HepG2 (cell line): ENCODE data around the gene LSM2. TPM values are rescaled to one million over a fixed set of nuclear protein-coding genes. Genes with fewer than 3 reads are reported as not detected.

ENCODE experiments used
- ETV6 ChIP-seq: sonication (generic); formaldehyde crosslinking; conservative IDR thresholded peaks from 2 replicates; pipeline ENCODE4 v1.4.0; 2020; ENCODE audit warnings: missing genetic modification reagents
- IRF2 ChIP-seq: IDR thresholded peaks from 2 replicates; pipeline ENCODE4 v1.6.1; 2018; ENCODE audit warnings: missing genetic modification reagents, missing compliant biosample characterization
- MAZ ChIP-seq, 2 experiments: sonication (generic) in 1 of 2; formaldehyde crosslinking in 1 of 2; IDR thresholded peaks; 2 replicates each; pipeline versions ENCODE4 v1.5.0 to v1.6.1; 2012 to 2020; ENCODE audit warnings: low read depth in 2 of 2, mild to moderate bottlenecking in 2 of 2, borderline replicate concordance in 1 of 2, improper control_type of control experiment in 1 of 2, low read length in 1 of 2, missing genetic modification reagents in 1 of 2, moderate library complexity in 1 of 2
- NCOA5 ChIP-seq: sonication (generic); formaldehyde crosslinking; IDR thresholded peaks from 2 replicates; pipeline ENCODE4 v1.4.0; 2020; ENCODE audit warnings: missing genetic modification reagents
- NFIB ChIP-seq: sonication (generic); formaldehyde crosslinking; IDR thresholded peaks from 2 replicates; pipeline ENCODE4 v1.9.0; 2021; ENCODE audit warnings: missing genetic modification reagents, mild to moderate bottlenecking, borderline replicate concordance
- NR1H2 ChIP-seq: sonication (generic); formaldehyde crosslinking; IDR thresholded peaks from 2 replicates; pipeline ENCODE4 v1.8.1; 2022; ENCODE audit warnings: low read depth, missing genetic modification reagents, borderline replicate concordance
- REL ChIP-seq: sonication (generic); formaldehyde crosslinking; conservative IDR thresholded peaks from 2 replicates; pipeline ENCODE4 v1.8.0; 2022; ENCODE audit warnings: mild to moderate bottlenecking, missing genetic modification reagents, moderate library complexity
- RFX5 ChIP-seq: IDR thresholded peaks from 2 replicates; pipeline ENCODE4 v1.6.1; 2011; ENCODE audit warnings: low read depth, low read length, improper control_type of control experiment
- SIX1 ChIP-seq: sonication (generic); formaldehyde crosslinking; IDR thresholded peaks from 2 replicates; pipeline ENCODE4 v1.4.0; 2020; ENCODE audit warnings: missing genetic modification reagents, borderline replicate concordance
- SMARCC2 ChIP-seq: fragments of 450-650 bp; IDR thresholded peaks from 2 replicates; pipeline ENCODE4 v1.6.1; 2017; ENCODE audit warnings: antibody characterized with exemption, mild to moderate bottlenecking
- SRF ChIP-seq: IDR thresholded peaks from 2 replicates; pipeline ENCODE4 v1.6.1; 2011; ENCODE audit warnings: mild to moderate bottlenecking, low read depth, low read length, moderate library complexity
- SRSF4 ChIP-seq: fragments of 200-400 bp; formaldehyde crosslinking; IDR thresholded peaks from one replicate; pipeline ENCODE4 v1.6.1; 2018; ENCODE audit warnings: mild to moderate bottlenecking, low read depth, low read length, moderate library complexity; ENCODE audit not compliant: poor library complexity, severe bottlenecking
- ZFP82 ChIP-seq: sonication (generic); formaldehyde crosslinking; IDR thresholded peaks from 2 replicates; pipeline ENCODE4 v1.5.1; 2020; ENCODE audit warnings: mild to moderate bottlenecking, missing genetic modification reagents, borderline replicate concordance
- ZNF101 ChIP-seq: sonication (generic); formaldehyde crosslinking; IDR thresholded peaks from 2 replicates; pipeline ENCODE4 v1.4.0; 2020; ENCODE audit warnings: mild to moderate bottlenecking, low read depth, missing genetic modification reagents, borderline replicate concordance
- ZNF17 ChIP-seq: sonication (generic); formaldehyde crosslinking; IDR thresholded peaks from 2 replicates; pipeline ENCODE4 v1.5.0; 2020; ENCODE audit warnings: mild to moderate bottlenecking, missing genetic modification reagents
- ZNF234 ChIP-seq: sonication (generic); formaldehyde crosslinking; conservative IDR thresholded peaks from 2 replicates; pipeline ENCODE4 v1.5.1; 2020; ENCODE audit warnings: mild to moderate bottlenecking, missing genetic modification reagents
- ZNF367 ChIP-seq: sonication (generic); formaldehyde crosslinking; IDR thresholded peaks from 2 replicates; pipeline ENCODE4 v1.4.0; 2020; ENCODE audit warnings: missing genetic modification reagents, borderline replicate concordance
- ZNF556 ChIP-seq: sonication (generic); formaldehyde crosslinking; IDR thresholded peaks from 2 replicates; pipeline ENCODE4 v1.4.0; 2020; ENCODE audit warnings: mild to moderate bottlenecking, missing genetic modification reagents, borderline replicate concordance
- polyA plus RNA-seq, 8 experiments: library from polyadenylated mRNA; depleted of rRNA in 3 of 8; stranded (reverse) in 7 of 8; unstranded in 1 of 8; fragments of >200 nt; fragmentation: Illumina TruSeq in 4 of 8; extraction: Trizol in 4 of 8; gene quantifications; 2 replicates each; pipeline versions ENCODE4 v1.2.1 to v1.2.3, GENCODE V29; 2011 to 2016; ENCODE audit warnings: low read depth in 4 of 8, missing spikeins in 1 of 8, mixed read lengths in 1 of 8; ENCODE audit not compliant: insufficient read depth in 1 of 8
- total RNA-seq, 5 experiments: library from RNA; depleted of rRNA; stranded (reverse); fragments of >200 nt; fragmentation: Illumina TruSeq; extraction: Trizol; gene quantifications; 2 replicates each; pipeline ENCODE4 v1.2.3, GENCODE V29; 2016; ENCODE audit warnings: low read depth in 1 of 5
- TF ChIP-seq, protein P1 (sequence below): sonication (generic); formaldehyde crosslinking; IDR thresholded peaks from 2 replicates; pipeline ENCODE4 v1.5.0; 2020; ENCODE audit warnings: mild to moderate bottlenecking, low read depth, missing genetic modification reagents, borderline replicate concordance
- TF ChIP-seq, protein P2 (sequence below), 2 experiments: sonication (generic) in 1 of 2; formaldehyde crosslinking in 1 of 2; IDR thresholded peaks; 2 replicates each; pipeline versions ENCODE4 v1.6.1 to v1.9.0; 2014 to 2022; ENCODE audit warnings: antibody characterized with exemption in 1 of 2, borderline replicate concordance in 1 of 2, inconsistent platforms in 1 of 2, low read depth in 1 of 2, missing genetic modification reagents in 1 of 2
- TF ChIP-seq, protein P3 (sequence below): sonication (generic); formaldehyde crosslinking; IDR thresholded peaks from 2 replicates; pipeline ENCODE4 v1.5.1; 2020; ENCODE audit warnings: missing genetic modification reagents, mild to moderate bottlenecking, borderline replicate concordance

The LSM2 gene
- total and polyA plus RNA-seq, 2 of the 13 experiments (the other 11 are each of a cell fraction or from before 2014, with no cell fraction given), result 69.4 to 90.5 TPM

DNA sequence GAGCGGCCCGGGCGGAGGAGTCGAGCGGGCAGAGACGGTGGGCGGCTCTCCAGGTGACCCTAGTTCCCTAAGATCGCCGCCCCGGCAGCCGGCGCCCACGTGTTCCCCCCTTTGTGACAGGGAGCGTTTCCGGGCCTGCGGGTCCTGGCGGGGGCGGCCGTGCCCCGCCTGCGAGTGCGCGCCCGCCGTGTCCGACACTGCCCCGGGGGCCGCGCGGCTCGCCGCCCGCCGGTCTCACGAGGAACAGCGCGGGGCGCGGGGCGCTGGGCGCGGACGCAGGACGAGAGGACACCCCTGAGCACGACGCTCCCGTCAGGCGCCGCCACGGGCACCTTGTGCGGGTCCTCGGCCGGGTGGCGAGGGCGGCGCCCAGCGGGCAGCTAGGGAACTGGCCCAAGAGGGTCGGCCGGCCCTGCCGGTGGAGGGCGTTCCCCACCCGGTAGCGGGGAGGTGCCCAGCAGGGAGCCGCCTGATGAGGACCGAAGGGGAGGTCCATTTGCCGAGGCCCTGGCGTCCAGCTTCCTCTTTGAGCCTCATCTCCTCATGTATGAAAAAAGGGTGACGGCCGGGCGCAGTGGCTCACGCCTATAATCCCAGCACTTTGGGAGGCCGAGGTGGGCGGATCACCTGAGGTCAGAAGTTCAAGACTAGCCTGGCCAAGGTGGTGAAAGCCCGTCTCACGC lies 11.0 kb downstream of the LSM2 start, which contains the start of gene VARS1 (continued):
- peak; percentile 18; the same call in 1 of the 2 replicates for TF ChIP-seq NR1H2 (CRISPR knock-in tag)
- no peak for TF ChIP-seq SIX1 (CRISPR knock-in tag)
- no peak for TF ChIP-seq SRSF4
- no peak for TF ChIP-seq ZNF17 (CRISPR knock-in tag)
- no peak for TF ChIP-seq RFX5
- TF ChIP-seq SRF, result no peak
- peak; percentile 73; the same call in 1 of the 2 replicates for TF ChIP-seq ZNF367
- no peak for TF ChIP-seq REL
- no peak for TF ChIP-seq SMARCC2
- TF ChIP-seq IRF2, result peak; percentile 78
- TF ChIP-seq, protein P1, sequence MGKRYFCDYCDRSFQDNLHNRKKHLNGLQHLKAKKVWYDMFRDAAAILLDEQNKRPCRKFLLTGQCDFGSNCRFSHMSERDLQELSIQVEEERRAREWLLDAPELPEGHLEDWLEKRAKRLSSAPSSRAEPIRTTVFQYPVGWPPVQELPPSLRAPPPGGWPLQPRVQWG (CRISPR knock-in tag), result no peak
- TF ChIP-seq ZNF234 (CRISPR knock-in tag), result peak; percentile 30; the same call in 1 of the 2 replicates
- TF ChIP-seq ZFP82 (CRISPR knock-in tag), result peak; percentile 91
- TF ChIP-seq NFIB (CRISPR knock-in tag), result no peak
- peak; percentile 85 for TF ChIP-seq MAZ (IDR thresholded peaks at IDR 0.05; ENCODE audit: borderline replicate concordance, low read depth, low read length)
- peak; percentile 99 for TF ChIP-seq MAZ (CRISPR knock-in tag; IDR thresholded peaks at IDR 0.05; ENCODE audit: low read depth)
- TF ChIP-seq, protein P2, sequence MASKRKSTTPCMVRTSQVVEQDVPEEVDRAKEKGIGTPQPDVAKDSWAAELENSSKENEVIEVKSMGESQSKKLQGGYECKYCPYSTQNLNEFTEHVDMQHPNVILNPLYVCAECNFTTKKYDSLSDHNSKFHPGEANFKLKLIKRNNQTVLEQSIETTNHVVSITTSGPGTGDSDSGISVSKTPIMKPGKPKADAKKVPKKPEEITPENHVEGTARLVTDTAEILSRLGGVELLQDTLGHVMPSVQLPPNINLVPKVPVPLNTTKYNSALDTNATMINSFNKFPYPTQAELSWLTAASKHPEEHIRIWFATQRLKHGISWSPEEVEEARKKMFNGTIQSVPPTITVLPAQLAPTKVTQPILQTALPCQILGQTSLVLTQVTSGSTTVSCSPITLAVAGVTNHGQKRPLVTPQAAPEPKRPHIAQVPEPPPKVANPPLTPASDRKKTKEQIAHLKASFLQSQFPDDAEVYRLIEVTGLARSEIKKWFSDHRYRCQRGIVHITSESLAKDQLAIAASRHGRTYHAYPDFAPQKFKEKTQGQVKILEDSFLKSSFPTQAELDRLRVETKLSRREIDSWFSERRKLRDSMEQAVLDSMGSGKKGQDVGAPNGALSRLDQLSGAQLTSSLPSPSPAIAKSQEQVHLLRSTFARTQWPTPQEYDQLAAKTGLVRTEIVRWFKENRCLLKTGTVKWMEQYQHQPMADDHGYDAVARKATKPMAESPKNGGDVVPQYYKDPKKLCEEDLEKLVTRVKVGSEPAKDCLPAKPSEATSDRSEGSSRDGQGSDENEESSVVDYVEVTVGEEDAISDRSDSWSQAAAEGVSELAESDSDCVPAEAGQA (IDR thresholded peaks at IDR 0.05; ENCODE audit: low read depth), result peak; percentile 20; the same call in 1 of the 2 replicates
- TF ChIP-seq, protein P2 (CRISPR knock-in tag; IDR thresholded peaks at IDR 0.05; ENCODE audit: borderline replicate concordance), result peak; percentile 83; the same call in 1 of the 2 replicates
- TF ChIP-seq, protein P3, sequence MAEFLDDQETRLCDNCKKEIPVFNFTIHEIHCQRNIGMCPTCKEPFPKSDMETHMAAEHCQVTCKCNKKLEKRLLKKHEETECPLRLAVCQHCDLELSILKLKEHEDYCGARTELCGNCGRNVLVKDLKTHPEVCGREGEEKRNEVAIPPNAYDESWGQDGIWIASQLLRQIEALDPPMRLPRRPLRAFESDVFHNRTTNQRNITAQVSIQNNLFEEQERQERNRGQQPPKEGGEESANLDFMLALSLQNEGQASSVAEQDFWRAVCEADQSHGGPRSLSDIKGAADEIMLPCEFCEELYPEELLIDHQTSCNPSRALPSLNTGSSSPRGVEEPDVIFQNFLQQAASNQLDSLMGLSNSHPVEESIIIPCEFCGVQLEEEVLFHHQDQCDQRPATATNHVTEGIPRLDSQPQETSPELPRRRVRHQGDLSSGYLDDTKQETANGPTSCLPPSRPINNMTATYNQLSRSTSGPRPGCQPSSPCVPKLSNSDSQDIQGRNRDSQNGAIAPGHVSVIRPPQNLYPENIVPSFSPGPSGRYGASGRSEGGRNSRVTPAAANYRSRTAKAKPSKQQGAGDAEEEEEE (CRISPR knock-in tag), result no peak
- TF ChIP-seq ZNF556 (CRISPR knock-in tag), result no peak; the same call in 1 of the 2 replicates
- TF ChIP-seq ZNF101 (CRISPR knock-in tag), result no peak
- no peak; the same call in 1 of the 2 replicates for TF ChIP-seq ETV6 (CRISPR knock-in tag)
- no peak for TF ChIP-seq NCOA5 (CRISPR knock-in tag)
